GM23338 (cell line): ENCODE data around the gene OIT3.

ENCODE experiments used
- EZH2 ChIP-seq: fragments of 200-600 bp; sonication (generic); IDR thresholded peaks from one replicate; pipeline ENCODE4 v1.8.0; 2017; ENCODE audit warnings: antibody characterized with exemption, mild to moderate bottlenecking, low read depth; ENCODE audit not compliant: unreplicated experiment
- EZH2phosphoT487 ChIP-seq: fragments of 200-600 bp; sonication (generic); IDR thresholded peaks from one replicate; pipeline ENCODE4 v1.8.1; 2018; ENCODE audit warnings: antibody characterized with exemption; ENCODE audit not compliant: unreplicated experiment
- NANOG ChIP-seq: IDR thresholded peaks from 2 replicates; pipeline ENCODE4 v1.6.1; 2016; ENCODE audit warnings: antibody characterized with exemption, borderline replicate concordance
- POLR2AphosphoS5 ChIP-seq: IDR thresholded peaks from 2 replicates; pipeline ENCODE4 v1.6.1; 2016; ENCODE audit warnings: antibody characterized with exemption, low read depth
- STAT1 ChIP-seq: IDR thresholded peaks from one replicate; pipeline ENCODE4 v1.6.1; 2016; ENCODE audit warnings: antibody characterized with exemption; ENCODE audit not compliant: unreplicated experiment
- ZNF331 ChIP-seq: fragments of 250-450 bp; sonication (Bioruptor Pico); IDR thresholded peaks from 2 replicates; pipeline ENCODE4 v1.5.0; 2020; ENCODE audit warnings: low read depth, mild to moderate bottlenecking, moderate library complexity
- TF ChIP-seq, protein P1 (sequence below), 2 experiments: fragments of 200-600 bp in 1 of 2; sonication (generic) in 1 of 2; conservative IDR thresholded peaks; 2 replicates each; pipeline versions ENCODE4 v1.5.1 to v1.6.1; 2016 to 2017; ENCODE audit warnings: antibody characterized with exemption in 2 of 2, low read depth in 2 of 2, mild to moderate bottlenecking in 2 of 2, moderate library complexity in 1 of 2
- TF ChIP-seq, protein P2 (sequence below): IDR thresholded peaks from one replicate; pipeline ENCODE4 v1.6.1; 2018; ENCODE audit warnings: antibody characterized with exemption; ENCODE audit not compliant: unreplicated experiment
- TF ChIP-seq, protein P3 (sequence below): fragments of 250-450 bp; sonication (Bioruptor Pico); IDR thresholded peaks from 2 replicates; pipeline ENCODE4 v1.5.0; 2020; ENCODE audit warnings: mild to moderate bottlenecking, moderate library complexity

DNA sequence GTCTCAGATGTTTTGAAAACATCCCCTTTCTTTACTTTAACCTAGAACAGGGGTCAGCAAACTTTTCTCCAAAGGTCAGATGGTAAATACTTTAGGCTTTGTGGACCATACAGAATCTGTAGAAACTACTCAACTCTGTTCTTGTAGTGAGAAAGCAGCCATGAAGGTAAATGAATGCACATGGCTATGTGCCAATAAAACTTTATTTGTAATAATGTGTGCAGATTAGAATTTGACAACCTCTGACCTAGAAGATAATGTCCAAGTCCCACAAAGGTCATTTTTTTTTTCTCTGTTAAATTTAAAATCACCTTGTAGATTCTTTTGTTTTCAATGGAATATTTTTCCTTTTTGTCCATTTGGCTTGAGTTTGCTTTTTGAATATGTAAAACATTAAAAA is 17.2 kb downstream of the OIT3 start:
- TF ChIP-seq EZH2 (no peak), POLR2AphosphoS5 (no peak), ZNF331 (CRISPR knock-in tag) (no peak), EZH2phosphoT487 (no peak), STAT1 (no peak), NANOG (no peak)
- TF ChIP-seq, protein P1, sequence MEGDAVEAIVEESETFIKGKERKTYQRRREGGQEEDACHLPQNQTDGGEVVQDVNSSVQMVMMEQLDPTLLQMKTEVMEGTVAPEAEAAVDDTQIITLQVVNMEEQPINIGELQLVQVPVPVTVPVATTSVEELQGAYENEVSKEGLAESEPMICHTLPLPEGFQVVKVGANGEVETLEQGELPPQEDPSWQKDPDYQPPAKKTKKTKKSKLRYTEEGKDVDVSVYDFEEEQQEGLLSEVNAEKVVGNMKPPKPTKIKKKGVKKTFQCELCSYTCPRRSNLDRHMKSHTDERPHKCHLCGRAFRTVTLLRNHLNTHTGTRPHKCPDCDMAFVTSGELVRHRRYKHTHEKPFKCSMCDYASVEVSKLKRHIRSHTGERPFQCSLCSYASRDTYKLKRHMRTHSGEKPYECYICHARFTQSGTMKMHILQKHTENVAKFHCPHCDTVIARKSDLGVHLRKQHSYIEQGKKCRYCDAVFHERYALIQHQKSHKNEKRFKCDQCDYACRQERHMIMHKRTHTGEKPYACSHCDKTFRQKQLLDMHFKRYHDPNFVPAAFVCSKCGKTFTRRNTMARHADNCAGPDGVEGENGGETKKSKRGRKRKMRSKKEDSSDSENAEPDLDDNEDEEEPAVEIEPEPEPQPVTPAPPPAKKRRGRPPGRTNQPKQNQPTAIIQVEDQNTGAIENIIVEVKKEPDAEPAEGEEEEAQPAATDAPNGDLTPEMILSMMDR (conservative IDR thresholded peaks at IDR 0.05; ENCODE audit: low read depth in 2 of 2), result no peak
- TF ChIP-seq, protein P2, sequence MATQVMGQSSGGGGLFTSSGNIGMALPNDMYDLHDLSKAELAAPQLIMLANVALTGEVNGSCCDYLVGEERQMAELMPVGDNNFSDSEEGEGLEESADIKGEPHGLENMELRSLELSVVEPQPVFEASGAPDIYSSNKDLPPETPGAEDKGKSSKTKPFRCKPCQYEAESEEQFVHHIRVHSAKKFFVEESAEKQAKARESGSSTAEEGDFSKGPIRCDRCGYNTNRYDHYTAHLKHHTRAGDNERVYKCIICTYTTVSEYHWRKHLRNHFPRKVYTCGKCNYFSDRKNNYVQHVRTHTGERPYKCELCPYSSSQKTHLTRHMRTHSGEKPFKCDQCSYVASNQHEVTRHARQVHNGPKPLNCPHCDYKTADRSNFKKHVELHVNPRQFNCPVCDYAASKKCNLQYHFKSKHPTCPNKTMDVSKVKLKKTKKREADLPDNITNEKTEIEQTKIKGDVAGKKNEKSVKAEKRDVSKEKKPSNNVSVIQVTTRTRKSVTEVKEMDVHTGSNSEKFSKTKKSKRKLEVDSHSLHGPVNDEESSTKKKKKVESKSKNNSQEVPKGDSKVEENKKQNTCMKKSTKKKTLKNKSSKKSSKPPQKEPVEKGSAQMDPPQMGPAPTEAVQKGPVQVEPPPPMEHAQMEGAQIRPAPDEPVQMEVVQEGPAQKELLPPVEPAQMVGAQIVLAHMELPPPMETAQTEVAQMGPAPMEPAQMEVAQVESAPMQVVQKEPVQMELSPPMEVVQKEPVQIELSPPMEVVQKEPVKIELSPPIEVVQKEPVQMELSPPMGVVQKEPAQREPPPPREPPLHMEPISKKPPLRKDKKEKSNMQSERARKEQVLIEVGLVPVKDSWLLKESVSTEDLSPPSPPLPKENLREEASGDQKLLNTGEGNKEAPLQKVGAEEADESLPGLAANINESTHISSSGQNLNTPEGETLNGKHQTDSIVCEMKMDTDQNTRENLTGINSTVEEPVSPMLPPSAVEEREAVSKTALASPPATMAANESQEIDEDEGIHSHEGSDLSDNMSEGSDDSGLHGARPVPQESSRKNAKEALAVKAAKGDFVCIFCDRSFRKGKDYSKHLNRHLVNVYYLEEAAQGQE, result no peak
- TF ChIP-seq, protein P3, sequence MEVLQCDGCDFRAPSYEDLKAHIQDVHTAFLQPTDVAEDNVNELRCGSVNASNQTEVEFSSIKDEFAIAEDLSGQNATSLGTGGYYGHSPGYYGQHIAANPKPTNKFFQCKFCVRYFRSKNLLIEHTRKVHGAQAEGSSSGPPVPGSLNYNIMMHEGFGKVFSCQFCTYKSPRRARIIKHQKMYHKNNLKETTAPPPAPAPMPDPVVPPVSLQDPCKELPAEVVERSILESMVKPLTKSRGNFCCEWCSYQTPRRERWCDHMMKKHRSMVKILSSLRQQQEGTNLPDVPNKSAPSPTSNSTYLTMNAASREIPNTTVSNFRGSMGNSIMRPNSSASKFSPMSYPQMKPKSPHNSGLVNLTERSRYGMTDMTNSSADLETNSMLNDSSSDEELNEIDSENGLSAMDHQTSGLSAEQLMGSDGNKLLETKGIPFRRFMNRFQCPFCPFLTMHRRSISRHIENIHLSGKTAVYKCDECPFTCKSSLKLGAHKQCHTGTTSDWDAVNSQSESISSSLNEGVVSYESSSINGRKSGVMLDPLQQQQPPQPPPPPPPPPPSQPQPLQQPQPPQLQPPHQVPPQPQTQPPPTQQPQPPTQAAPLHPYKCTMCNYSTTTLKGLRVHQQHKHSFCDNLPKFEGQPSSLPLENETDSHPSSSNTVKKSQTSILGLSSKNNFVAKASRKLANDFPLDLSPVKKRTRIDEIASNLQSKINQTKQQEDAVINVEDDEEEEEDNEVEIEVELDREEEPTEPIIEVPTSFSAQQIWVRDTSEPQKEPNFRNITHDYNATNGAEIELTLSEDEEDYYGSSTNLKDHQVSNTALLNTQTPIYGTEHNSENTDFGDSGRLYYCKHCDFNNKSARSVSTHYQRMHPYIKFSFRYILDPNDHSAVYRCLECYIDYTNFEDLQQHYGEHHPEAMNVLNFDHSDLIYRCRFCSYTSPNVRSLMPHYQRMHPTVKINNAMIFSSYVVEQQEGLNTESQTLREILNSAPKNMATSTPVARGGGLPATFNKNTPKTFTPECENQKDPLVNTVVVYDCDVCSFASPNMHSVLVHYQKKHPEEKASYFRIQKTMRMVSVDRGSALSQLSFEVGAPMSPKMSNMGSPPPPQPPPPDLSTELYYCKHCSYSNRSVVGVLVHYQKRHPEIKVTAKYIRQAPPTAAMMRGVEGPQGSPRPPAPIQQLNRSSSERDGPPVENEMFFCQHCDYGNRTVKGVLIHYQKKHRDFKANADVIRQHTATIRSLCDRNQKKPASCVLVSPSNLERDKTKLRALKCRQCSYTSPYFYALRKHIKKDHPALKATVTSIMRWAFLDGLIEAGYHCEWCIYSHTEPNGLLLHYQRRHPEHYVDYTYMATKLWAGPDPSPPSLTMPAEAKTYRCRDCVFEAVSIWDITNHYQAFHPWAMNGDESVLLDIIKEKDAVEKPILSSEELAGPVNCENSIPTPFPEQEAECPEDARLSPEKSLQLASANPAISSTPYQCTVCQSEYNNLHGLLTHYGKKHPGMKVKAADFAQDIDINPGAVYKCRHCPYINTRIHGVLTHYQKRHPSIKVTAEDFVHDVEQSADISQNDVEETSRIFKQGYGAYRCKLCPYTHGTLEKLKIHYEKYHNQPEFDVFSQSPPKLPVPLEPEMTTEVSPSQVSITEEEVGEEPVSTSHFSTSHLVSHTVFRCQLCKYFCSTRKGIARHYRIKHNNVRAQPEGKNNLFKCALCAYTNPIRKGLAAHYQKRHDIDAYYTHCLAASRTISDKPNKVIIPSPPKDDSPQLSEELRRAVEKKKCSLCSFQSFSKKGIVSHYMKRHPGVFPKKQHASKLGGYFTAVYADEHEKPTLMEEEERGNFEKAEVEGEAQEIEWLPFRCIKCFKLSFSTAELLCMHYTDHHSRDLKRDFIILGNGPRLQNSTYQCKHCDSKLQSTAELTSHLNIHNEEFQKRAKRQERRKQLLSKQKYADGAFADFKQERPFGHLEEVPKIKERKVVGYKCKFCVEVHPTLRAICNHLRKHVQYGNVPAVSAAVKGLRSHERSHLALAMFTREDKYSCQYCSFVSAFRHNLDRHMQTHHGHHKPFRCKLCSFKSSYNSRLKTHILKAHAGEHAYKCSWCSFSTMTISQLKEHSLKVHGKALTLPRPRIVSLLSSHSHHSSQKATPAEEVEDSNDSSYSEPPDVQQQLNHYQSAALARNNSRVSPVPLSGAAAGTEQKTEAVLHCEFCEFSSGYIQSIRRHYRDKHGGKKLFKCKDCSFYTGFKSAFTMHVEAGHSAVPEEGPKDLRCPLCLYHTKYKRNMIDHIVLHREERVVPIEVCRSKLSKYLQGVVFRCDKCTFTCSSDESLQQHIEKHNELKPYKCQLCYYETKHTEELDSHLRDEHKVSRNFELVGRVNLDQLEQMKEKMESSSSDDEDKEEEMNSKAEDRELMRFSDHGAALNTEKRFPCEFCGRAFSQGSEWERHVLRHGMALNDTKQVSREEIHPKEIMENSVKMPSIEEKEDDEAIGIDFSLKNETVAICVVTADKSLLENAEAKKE, result no peak
